HL-60/S4 (cell line): ENCODE data around the gene PLA2G6.

Source experiments
- in situ Hi-C: fragments of 300-500 bp; cut with MboI; formaldehyde crosslinking; loops from 2 replicates; pipeline ENCODE4 v1.14.3; 2022; ENCODE audit warnings: low sequenced_read_pairs

The PLA2G6 gene

GRCh38 chr22:38115423-38116205, 66.0 kb downstream of the PLA2G6 start:
- in situ Hi-C loops = no loop called here

DNA sequence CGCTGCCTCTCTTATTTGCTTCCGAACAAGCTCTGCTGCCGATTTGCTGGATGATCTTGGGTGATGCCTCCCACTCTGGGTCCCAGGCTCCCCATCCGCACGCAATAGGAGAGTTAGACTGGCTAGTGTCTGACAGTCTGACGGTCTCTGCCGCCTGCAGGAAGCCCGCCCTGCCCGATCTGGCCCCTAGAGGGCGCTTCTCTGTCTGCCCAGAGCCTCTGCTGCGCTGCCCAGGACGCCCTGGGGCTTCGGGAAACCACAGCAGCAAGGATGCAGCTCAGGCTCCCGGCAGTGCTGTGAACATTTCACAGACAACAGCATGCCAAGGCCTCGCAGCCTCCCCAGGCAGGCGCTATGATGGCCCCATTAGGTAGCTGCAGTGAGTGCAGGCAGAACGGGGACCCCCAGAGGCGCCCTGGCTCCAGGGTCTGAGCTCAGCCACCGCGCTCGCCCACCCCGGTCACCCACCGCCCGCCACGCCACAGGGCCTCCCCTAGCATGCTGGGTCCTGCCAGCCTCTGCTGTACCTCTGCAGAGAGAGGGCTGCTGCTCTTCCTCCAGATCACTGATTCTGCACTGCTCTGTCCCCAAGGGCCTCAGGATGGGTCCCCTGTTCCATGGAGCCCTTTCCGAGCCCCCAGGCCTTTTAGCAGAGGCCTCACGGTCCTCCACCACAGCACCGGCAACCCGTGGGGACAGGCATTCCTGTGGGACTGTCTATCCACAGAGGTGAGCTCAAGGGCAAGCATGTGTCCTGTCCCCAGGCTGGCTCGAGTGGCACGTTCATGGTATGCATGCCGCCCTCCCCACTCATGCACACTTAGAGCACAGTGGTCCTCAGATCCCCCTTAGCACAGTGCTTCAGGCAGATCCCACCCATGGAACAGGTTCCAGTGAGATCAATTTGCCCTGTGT, 66.9 kb downstream of the PLA2G6 start:
- in situ Hi-C loops = no loop called here

- in situ Hi-C loops = no loop called here
These were observed 69.2 kb downstream of the PLA2G6 start for GRCh38 chr22:38112381-38112780.

DNA sequence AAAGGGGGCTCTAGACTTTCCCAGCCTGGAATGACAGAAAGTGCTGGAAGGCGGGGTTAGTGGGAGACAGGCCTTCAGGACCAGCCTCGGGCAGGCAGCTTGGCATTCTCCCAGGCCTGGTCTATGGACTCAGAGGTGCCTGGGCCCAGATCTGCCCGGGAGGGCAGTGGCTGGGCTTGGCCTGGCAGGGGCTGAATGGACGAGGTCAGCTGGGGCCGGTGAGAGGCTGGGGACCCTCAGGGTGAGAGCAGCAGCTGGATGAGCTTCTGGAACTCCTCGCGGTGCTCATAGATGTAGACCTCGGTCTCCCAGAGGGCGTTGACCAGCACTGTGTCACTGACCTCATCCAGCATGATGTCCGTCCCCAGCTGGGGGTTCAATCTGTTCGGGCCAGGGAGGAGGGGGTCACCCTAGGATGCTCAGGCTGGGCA, 69.7 kb downstream of the PLA2G6 start:
- in situ Hi-C loops = no loop called here

GRCh38 chr22:38110863-38111852, 70.5 kb downstream of the PLA2G6 start:
- in situ Hi-C loops = no loop called here

DNA sequence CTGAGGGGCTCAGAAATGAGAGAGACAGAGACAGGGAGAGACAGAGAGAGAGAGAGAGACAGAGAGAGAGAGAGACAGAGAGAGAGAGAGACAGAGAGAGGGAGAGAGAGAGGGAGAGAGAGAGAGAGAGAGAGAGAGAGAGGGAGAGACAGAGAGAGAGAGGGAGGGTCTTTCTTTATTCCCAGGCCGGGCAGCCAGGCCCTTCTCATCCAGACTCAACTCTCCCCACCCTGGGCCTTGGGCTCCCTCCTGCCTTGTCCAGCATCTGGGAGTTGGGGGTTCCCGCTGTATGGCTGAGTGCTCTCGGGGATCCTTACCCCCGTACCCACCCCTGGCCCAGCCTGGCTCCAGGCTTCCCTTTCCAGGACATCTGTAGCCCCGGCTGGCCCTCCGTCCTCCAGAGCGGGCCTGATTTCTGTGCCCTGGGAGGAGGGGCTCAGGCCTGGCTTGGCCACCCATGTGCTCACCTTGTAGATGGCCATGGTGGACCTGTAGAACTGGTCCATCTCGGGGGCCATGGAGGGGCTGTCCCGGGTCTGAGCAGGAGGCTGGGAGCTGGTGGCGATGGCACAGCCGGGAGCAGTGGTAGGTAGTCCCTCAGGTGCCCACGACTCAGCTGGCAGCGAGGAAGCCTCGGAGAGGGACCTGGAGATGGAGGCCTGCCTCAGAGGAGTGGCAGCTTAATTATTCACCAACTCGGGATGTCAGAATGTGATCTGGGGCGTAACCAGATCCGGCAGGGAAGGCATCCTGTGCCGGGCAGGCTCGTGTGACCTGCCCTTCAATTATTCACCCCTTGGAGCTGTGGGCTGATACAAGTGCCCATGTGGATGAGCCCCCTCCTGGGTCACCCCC, 71.4 kb downstream of the PLA2G6 start, which contains the start of gene BAIAP2L2:
TSS of gene BAIAP2L2 (minus strand) at position 677 of the 855 bp plus-strand sequence. CDS start at position 518, 159 bp downstream.
- in situ Hi-C loops = no loop called here

DNA sequence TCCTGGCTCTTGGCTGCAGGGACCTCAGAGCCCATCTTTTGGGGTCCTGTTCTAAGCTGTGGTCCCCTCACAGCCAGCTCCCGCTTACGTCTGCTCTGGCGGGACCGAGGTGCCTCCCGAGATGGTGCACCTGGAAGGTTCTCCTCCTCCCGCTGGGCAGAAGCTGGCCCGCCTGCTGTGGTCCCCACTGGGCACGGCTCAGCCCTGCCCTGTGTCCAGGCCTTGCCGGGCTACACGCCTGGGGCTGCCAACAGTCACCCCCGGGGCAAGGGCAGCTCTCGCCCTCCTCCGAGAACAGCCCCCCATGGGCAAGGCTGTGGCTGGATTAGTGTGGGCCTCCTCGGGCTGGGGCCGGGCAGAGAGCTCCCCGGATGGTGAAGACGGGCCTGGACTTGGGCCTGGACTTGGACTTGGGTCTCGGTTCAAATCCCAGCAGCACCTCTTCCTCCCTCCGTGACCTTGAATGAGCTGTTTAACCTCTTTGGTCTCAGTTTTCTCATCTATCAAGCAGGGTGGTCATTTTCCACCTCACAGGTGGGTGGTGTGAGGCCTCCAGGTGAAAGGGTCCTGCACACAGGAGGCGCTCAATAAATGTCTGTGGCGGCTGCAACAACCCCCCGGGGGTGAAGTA, 72.1 kb downstream of the PLA2G6 start:
- in situ Hi-C loops = no loop called here

DNA sequence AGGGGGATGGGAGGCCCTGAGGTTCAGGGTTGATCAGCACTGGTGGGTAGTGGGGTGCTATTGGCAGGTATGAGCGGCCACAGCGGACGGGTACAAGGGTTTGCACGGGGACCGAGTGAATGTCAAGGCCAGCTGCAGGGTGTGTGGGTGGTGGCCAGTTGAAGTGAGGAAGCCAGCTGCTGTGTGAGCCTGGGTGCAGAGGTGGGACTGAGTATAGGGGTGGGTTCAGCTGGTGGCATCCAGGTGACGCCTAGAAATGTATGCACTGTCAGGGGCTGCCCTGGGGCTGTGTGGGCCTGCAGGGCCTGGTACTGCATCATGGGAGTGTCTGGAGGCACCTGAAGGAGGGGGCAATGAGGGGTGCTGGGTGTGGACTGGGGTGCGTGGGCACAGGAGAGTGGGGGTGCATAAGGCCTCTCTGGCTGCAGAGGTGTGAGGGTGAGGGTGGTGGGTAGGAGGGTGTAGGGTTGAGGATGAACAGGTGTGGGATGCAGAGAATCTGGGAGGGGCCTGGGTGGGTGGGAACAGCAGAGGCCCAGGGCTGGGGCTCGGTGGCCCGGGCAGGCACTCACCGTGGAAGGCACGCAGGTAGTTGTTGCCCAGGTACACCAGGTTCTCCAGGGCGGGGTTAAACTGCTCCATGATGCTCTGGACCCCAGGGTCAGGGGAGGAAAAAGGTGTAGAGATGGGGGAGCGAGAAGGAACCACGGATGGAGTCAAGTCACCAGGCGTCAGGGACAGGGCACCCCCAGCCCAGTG, 72.9 kb downstream of the PLA2G6 start:
- in situ Hi-C loops = no loop called here

DNA sequence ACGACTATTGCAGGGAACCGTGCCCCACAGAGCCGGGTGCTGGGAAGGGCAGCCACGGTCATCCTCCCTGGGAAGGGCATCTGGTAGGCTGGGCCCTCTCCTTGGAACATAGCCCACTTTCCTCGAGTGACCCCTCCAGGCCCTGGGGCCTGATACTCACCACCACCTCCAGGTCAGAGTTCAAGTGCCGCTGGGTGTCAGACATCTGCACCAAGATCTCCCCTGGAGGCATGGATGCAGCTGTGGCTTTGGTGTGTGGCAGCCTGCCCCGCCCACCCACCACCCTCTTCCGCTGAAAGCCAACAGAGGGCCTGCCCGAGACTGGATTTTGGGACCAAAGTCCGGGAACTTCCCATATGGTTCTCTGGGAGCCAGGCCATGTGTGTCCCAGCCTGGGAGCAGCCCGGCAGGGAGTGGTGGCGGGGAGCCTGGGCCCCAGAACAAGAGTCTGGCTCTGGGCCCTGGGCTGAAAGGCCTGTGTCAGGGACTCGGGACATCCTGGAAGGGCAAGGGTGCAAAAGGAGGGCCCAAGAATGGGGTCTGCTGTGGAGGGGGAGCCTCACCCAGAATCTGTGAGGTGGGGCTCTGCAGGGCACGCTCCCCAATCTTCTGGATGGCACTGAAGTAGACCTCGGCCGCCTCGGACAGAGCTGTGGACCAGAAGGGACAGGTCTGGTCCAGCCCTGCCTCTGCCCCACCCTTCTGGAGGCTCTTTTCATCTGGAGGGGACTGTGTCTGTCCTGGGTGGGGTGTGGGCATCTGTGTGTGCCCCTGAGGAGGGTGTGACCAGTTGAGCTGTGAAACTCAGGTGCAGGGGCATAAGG, 73.7 kb downstream of the PLA2G6 start:
- in situ Hi-C loops = no loop called here

DNA sequence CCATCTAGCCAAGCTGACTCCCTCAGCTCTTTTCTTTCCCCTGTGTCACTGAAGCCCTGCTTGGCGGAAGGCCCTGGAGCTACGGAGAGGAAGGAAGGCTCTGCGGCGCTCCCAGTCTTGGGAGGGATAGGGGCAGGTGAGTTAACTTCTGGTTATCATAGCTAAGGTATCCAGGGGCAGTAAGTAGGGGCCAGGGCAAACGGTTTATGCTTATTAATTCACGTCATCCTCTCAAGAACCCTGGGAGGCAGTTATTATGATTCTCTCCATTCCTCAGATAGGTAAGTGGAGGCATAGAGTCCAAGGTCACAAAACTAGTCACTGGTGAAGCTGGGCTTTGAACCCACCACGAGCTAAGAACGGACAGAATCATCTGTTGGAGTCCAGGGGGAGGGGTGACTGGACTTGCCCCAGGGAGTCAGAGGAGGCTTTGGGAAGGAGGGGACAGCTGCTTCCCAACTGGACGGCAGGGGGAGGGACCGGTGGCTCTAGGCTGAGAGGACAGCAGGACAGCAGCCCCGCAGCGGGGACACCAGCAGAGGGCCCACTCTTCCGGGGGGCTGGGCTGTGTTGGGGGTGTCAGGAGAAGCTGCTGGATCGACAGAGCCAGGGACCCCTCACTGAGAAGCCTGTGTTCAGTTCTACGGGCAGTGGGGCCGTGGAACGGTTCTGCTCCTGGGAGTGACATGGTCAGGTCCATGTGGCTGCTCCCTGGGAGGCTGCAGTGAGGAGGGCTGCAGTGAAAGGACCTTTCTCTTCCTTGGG, 74.6 kb downstream of the PLA2G6 start:
- in situ Hi-C loops = no loop called here

DNA sequence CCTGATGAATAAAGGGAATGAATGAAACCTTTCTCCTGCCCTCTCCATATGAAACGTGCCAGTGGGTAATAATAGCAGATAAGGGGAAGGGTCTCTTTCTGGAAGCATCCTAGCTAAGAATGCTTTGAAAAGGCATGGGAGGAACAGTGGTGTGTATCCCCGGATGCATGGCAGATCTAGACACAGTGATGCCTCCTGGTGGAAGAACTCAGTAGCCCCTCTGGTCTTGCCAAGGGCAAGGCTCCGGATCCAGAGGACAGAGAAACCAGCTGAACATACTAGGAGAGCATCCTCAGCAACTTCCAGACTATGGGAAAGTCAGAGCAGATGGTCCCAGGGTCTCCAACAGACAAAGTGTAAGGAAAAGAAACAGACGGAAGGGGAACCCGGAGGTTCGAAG, 77.5 kb downstream of the PLA2G6 start:
- in situ Hi-C loops = no loop called here

GRCh38 chr22:38103641-38104040, 78.0 kb downstream of the PLA2G6 start:
- in situ Hi-C loops = no loop called here

DNA sequence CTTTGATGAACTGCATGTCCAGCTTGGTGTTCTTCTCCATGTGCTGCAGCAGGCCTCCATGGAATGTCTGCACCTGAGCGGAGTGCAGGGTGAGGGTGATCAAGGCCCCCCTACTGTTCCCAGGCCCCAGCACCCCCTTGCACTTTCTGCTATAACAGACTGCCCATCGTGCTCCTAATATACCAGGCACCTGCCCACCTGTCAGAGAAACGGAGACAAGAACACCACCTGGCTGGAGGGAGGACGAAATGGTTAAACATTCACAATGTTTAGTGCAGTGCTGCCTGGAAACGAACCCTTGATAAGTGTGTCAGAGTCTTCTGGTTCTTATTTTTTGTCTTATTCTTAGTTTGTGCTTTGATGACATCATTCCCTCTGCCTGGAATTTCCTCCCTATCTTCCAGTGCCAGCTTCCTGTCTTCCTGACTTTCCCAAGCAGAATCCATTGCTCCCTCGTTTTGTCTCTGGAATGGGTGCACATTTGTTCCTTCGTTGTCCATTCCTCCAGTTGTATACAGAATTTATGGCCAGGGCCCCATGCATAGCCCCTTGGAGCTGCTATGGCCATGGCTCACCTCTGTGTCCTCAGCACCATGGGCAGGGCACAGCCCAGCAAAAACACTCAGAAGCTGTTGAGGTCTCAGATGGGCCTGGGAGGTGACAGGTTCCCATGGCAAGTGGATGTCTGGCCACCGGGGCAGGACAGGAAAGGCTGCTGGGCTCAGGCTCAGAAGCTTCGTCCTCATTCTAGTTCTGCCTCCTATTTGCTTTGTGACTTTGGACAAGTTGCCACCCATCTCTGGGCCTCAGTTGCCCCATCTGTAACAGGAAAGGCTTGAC, 83.0 kb downstream of the PLA2G6 start:
- in situ Hi-C loops = no loop called here

DNA sequence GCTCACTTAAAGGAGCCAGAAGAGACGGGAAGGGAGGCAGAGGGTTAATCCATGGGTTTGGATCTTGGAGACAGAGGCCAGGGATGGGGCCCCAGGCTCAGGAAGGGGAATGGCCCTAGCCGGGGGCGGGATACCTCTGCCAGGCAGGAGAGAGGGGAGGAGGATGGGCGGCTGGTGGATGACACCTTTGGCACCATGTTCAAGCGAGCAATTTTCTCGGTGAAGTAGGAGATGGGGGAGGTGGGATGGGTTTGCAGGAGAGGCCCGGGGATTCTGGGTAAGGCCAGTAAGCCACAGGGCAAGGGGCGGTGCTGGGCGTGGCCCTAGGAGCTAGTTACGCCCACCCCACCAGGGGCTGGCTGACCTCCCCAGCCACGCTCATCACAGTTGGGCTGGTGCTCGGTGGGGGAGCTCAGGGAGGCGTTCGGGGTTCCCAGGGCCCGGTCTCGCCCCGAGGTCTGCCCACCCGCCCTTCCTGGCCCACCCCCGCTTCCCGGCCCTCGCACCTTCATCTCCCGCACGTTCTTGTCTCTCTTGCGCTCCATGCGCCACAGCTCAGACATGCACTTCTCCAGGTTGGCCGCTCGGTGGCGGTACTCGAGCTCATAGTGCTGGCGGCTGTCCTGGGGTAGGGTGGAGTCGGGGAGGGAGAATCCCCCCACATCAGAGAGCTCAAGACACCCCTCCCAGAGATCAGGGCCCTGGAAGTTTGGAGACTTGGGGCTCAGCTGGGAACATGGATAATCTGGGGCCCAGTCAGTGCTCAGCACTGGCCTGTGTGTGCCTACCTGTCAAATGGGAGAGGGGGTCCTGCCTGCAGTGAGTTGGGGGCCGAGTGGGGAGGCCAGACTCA, 83.8 kb downstream of the PLA2G6 start:
- in situ Hi-C loops = no loop called here

DNA sequence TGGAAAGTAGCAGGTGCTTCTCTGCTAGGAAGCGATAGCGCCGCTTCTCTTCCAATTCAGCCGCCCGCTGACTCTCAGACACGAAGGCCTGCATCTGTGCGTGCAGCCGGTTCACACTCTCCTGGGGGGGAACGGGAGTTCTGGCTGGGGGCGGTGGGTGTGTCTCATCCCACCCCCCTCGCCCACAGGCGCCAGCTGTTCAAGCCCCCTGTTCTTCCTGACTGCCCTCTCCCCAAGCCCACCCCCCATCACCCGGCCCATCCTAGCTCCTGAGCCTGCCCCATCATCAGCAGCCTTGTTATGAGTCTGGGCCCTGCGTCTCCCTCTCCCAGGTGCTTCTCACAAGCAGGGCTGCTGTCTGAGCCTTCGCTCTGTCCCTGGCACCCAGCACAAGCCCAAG, 84.6 kb downstream of the PLA2G6 start:
- in situ Hi-C loops = no loop called here
